SK-N-MC (cell line): ENCODE results near the gene GP1BB.

ENCODE experiments used
- EZH2 ChIP-seq: fragments of 200-600 bp; sonication (generic); IDR thresholded peaks from one replicate; pipeline ENCODE4 v1.6.1; 2017; ENCODE audit warnings: antibody characterized with exemption
- FOXP2 ChIP-seq: optimal IDR thresholded peaks from 2 replicates; pipeline ENCODE3; 2011; ENCODE audit warnings: mild to moderate bottlenecking, moderate library complexity; ENCODE audit not compliant: insufficient read depth; ENCODE audit errors: extremely low read length, control extremely low read depth
- POLR2AphosphoS5 ChIP-seq: IDR thresholded peaks from 2 replicates; pipeline ENCODE4 v1.6.1; 2012; ENCODE audit warnings: mild to moderate bottlenecking, low read depth, low read length, borderline replicate concordance

GRCh38 chr22:19772422-19772672, 49.0 kb downstream of the GP1BB start:
- TF ChIP-seq EZH2 (no peak), POLR2AphosphoS5 (no peak), FOXP2 (no peak)
